Stomach smooth muscle (tissue), 2 donors: ENCODE measurements around the gene FAM81B.

Source experiments
- H3K27ac ChIP-seq: one replicate; pipeline ENCODE4 v1.7.0; 2013; ENCODE audit warnings: mild to moderate bottlenecking, low read length, inconsistent platforms
- H3K27me3 ChIP-seq, 2 donors: one replicate each; pipeline ENCODE4 v1.7.0; 2013; ENCODE audit warnings: low read length in 2 of 2; ENCODE audit not compliant: insufficient read depth in 2 of 2, control insufficient read depth in 1 of 2
- H3K36me3 ChIP-seq, 2 donors: one replicate each; pipeline ENCODE4 v1.7.0; 2013; ENCODE audit warnings: low read length in 2 of 2; ENCODE audit not compliant: control insufficient read depth in 2 of 2, insufficient read depth in 2 of 2
- H3K4me1 ChIP-seq: one replicate; pipeline ENCODE4 v1.7.0; 2013; ENCODE audit warnings: low read length; ENCODE audit not compliant: control insufficient read depth, insufficient read depth
- H3K4me3 ChIP-seq, 2 donors: one replicate each; pipeline ENCODE4 v1.7.0; 2013; ENCODE audit warnings: low read length in 2 of 2
- H3K9ac ChIP-seq, 2 donors: one replicate each; pipeline ENCODE4 v1.7.0; 2013; ENCODE audit warnings: low read length in 2 of 2, mild to moderate bottlenecking in 1 of 2
- H3K9me3 ChIP-seq, 2 donors: one replicate each; pipeline ENCODE4 v1.7.0; 2013; ENCODE audit warnings: low read length in 2 of 2; ENCODE audit not compliant: control insufficient read depth in 2 of 2
- donor health status: healthy.
- donor health status: Pancreatic carcinoma.

Gene FAM81B

GRCh38 chr5:95401626-95402025, 10.5 kb downstream of the FAM81B start:
- no peaks in the 10 kb centered on the region for H3K36me3 ChIP-seq
- H3K27me3 ChIP-seq: no peaks in the 10 kb centered on the region
- H3K4me1 ChIP-seq: no peaks in the 10 kb centered on the region
- H3K4me3 ChIP-seq: no peak overlapping the region
- no peaks in the 10 kb centered on the region for H3K9me3 ChIP-seq
- no peak overlapping the region for H3K9ac ChIP-seq
- no peak overlapping the region for H3K27ac ChIP-seq

GRCh38 chr5:95403996-95404395, 12.8 kb downstream of the FAM81B start:
- H3K27ac ChIP-seq: no peak overlapping the region
- no peak overlapping the region for H3K9ac ChIP-seq
- no peaks in the 10 kb centered on the region for H3K36me3 ChIP-seq
- no peaks in the 10 kb centered on the region for H3K27me3 ChIP-seq
- H3K4me1 ChIP-seq: no peaks in the 10 kb centered on the region
- H3K9me3 ChIP-seq: no peaks in the 10 kb centered on the region
- H3K4me3 ChIP-seq: no peak overlapping the region

GRCh38 chr5:95406426-95407090, 15.4 kb downstream of the FAM81B start:
- no peaks in the 10 kb centered on the region for H3K4me1 ChIP-seq
- H3K9me3 ChIP-seq: no peaks in the 10 kb centered on the region
- H3K9ac ChIP-seq: no peak overlapping the region
- H3K36me3 ChIP-seq: no peaks in the 10 kb centered on the region
- H3K4me3 ChIP-seq: no peak overlapping the region
- H3K27ac ChIP-seq: no peak overlapping the region
- no peaks in the 10 kb centered on the region for H3K27me3 ChIP-seq

- Histone ChIP-seq H3K9ac (no peak overlapping the region), H3K4me3 (no peak overlapping the region), H3K27me3 (no peaks in the 10 kb centered on the region), H3K27ac (no peak overlapping the region), H3K4me1 (no peaks in the 10 kb centered on the region), H3K36me3 (no peaks in the 10 kb centered on the region), H3K9me3 (no peaks in the 10 kb centered on the region)
Observed at GRCh38 chr5:95410279-95410678, 19.1 kb downstream of the FAM81B start.

GRCh38 chr5:95411474-95411873, 20.3 kb downstream of the FAM81B start:
- no peak overlapping the region for H3K4me3 ChIP-seq
- no peaks in the 10 kb centered on the region for H3K27me3 ChIP-seq
- H3K4me1 ChIP-seq: no peaks in the 10 kb centered on the region
- H3K9me3 ChIP-seq: no peaks in the 10 kb centered on the region
- H3K9ac ChIP-seq: no peak overlapping the region
- H3K36me3 ChIP-seq: no peaks in the 10 kb centered on the region
- no peak overlapping the region for H3K27ac ChIP-seq

GRCh38 chr5:95414451-95414850, 23.3 kb downstream of the FAM81B start:
- H3K27ac ChIP-seq: no peak overlapping the region
- H3K9ac ChIP-seq: no peak overlapping the region
- H3K9me3 ChIP-seq: no peaks in the 10 kb centered on the region
- H3K27me3 ChIP-seq: no peaks in the 10 kb centered on the region
- H3K4me3 ChIP-seq: no peak overlapping the region
- H3K36me3 ChIP-seq: no peaks in the 10 kb centered on the region
- no peaks in the 10 kb centered on the region for H3K4me1 ChIP-seq

GRCh38 chr5:95417971-95418370, 26.8 kb downstream of the FAM81B start:
- Histone ChIP-seq H3K27me3 (no peaks in the 10 kb centered on the region), H3K36me3 (no peaks in the 10 kb centered on the region), H3K4me1 (no peaks in the 10 kb centered on the region), H3K4me3 (no peak overlapping the region), H3K9me3 (no peaks in the 10 kb centered on the region), H3K27ac (no peak overlapping the region), H3K9ac (no peak overlapping the region)

- H3K4me1 ChIP-seq: no peaks in the 10 kb centered on the region
- no peak overlapping the region for H3K27ac ChIP-seq
- H3K9me3 ChIP-seq: no peaks in the 10 kb centered on the region
- no peak overlapping the region for H3K9ac ChIP-seq
- no peaks in the 10 kb centered on the region for H3K27me3 ChIP-seq
- H3K36me3 ChIP-seq: no peaks in the 10 kb centered on the region
- H3K4me3 ChIP-seq: no peak overlapping the region
Observed at GRCh38 chr5:95422838-95423237, 31.7 kb downstream of the FAM81B start.

GRCh38 chr5:95424016-95424415, 32.9 kb downstream of the FAM81B start:
- Histone ChIP-seq H3K36me3 (no peaks in the 10 kb centered on the region), H3K9me3 (no peaks in the 10 kb centered on the region), H3K4me1 (no peaks in the 10 kb centered on the region), H3K9ac (no peak overlapping the region), H3K4me3 (no peak overlapping the region), H3K27me3 (no peaks in the 10 kb centered on the region), H3K27ac (no peak overlapping the region)

GRCh38 chr5:95424526-95424925, 33.4 kb downstream of the FAM81B start:
- Histone ChIP-seq H3K27ac (no peak overlapping the region), H3K36me3 (no peaks in the 10 kb centered on the region), H3K9me3 (no peaks in the 10 kb centered on the region), H3K4me3 (no peak overlapping the region), H3K9ac (no peak overlapping the region), H3K27me3 (no peaks in the 10 kb centered on the region), H3K4me1 (no peaks in the 10 kb centered on the region)

- H3K27ac ChIP-seq: no peak overlapping the region
Observed at GRCh38 chr5:95426227-95426626, 35.1 kb downstream of the FAM81B start.

More at GRCh38 chr5:95426227-95426626, 35.1 kb downstream of the FAM81B start:
- no peaks in the 10 kb centered on the region for H3K36me3 ChIP-seq
- H3K27me3 ChIP-seq: no peaks in the 10 kb centered on the region
- H3K9me3 ChIP-seq: no peaks in the 10 kb centered on the region
- no peak overlapping the region for H3K9ac ChIP-seq
- no peaks in the 10 kb centered on the region for H3K4me1 ChIP-seq
- no peak overlapping the region for H3K4me3 ChIP-seq
